ENCODE data around the gene KLHL40.

- no peak for TF ChIP-seq CTCF (conservative IDR thresholded peaks at IDR 0.05)
- TF ChIP-seq ZFX (IDR thresholded peaks at IDR 0.05) = no peak
These were observed 45.2 kb upstream of the KLHL40 start for GRCh38 chr3:42640129-42640528.

Data from C4-2B (cell line).